A549 (cell line): ENCODE data around the gene CD200R1. TPM values are rescaled to one million over a fixed set of nuclear protein-coding genes. Genes with fewer than 3 reads are reported as not detected.

Experiments
- ATAC-seq, 2 experiments: fragments of 200-7000 bp in 1 of 2; fragments of >200 bp in 1 of 2; cut with Nextera tagmentation in 1 of 2; cut with Tn5 transposase in 1 of 2; 3 replicates each; pipeline versions ENCODE4 v1.8.0 to v1.9.1; 2018 to 2020; ENCODE audit warnings: mild to moderate bottlenecking in 1 of 2, moderate library complexity in 1 of 2
- CTCF ChIA-PET: fragments of 300-600 bp; sonication (Branson Sonifier 250); formaldehyde crosslinking; extraction: SDS; loops from one replicate; lab custom pipeline; 2021; ENCODE audit warnings: antibody characterized with exemption, inconsistent platforms; lab: Yijun Ruan, JAX
- POLR2A ChIA-PET: fragments of 350-600 bp; formaldehyde crosslinking; extraction: SDS; loops from one replicate; lab custom pipeline; 2021; ENCODE audit warnings: antibody characterized with exemption, inconsistent platforms; lab: Yijun Ruan, JAX
- DNase-seq, 2 experiments: peaks; one replicate each; pipeline versions ENCODE4 v3.0.0 to v3.0.0-alpha.2; 2011 to 2016; ENCODE audit warnings: low read depth in 1 of 2, low spot score in 1 of 2
- FAIRE-seq: peaks from 2 replicates; lab custom pipeline; 2011; peaks lifted over from hg19 to GRCh38; lab: Jason Lieb, UNC
- H3K27ac ChIP-seq, 2 experiments: fragments of >200 bp; sonication (Bioruptor Twin); formaldehyde crosslinking; 3 replicates each; pipeline ENCODE4 v1.5.1; 2016 to 2017
- H3K4me1 ChIP-seq: fragments of >200 bp; sonication (Bioruptor Twin); formaldehyde crosslinking; 3 replicates; pipeline ENCODE4 v1.6.1; 2016
- H3K4me2 ChIP-seq: fragments of >200 bp; sonication (Bioruptor Twin); formaldehyde crosslinking; 3 replicates; pipeline ENCODE4 v1.6.1; 2016
- H3K4me3 ChIP-seq: fragments of >200 bp; sonication (Bioruptor Twin); formaldehyde crosslinking; 3 replicates; pipeline ENCODE4 v1.5.1; 2016
- H3K9me3 ChIP-seq: fragments of >200 bp; sonication (Bioruptor Twin); formaldehyde crosslinking; 3 replicates; pipeline ENCODE4 v1.6.1; 2016
- CHD4 ChIP-seq: fragments of 200-600 bp; sonication (generic); IDR thresholded peaks from 2 replicates; pipeline ENCODE4 v1.6.1; 2016; ENCODE audit warnings: antibody characterized with exemption, mild to moderate bottlenecking, borderline replicate concordance
- EHF ChIP-seq: fragments of 250-450 bp; sonication (Bioruptor Pico); IDR thresholded peaks from 2 replicates; pipeline ENCODE4 v1.5.0; 2020; ENCODE audit warnings: mild to moderate bottlenecking
- EHMT2 ChIP-seq: fragments of 200-600 bp; sonication (generic); IDR thresholded peaks from 2 replicates; pipeline ENCODE4 v1.6.1; 2016; ENCODE audit warnings: antibody characterized with exemption, low read depth, mild to moderate bottlenecking, moderate library complexity
- FOSB ChIP-seq: fragments of 250-450 bp; sonication (Bioruptor Pico); IDR thresholded peaks from 2 replicates; pipeline ENCODE4 v1.5.0; 2020; ENCODE audit warnings: mild to moderate bottlenecking, moderate library complexity
- GATA3 ChIP-seq: IDR thresholded peaks from 2 replicates; pipeline ENCODE4 v1.6.1; 2012; ENCODE audit warnings: borderline replicate concordance
- HDAC2 ChIP-seq: fragments of 200-600 bp; sonication (generic); IDR thresholded peaks from 2 replicates; pipeline ENCODE4 v1.6.1; 2016
- HOXB13 ChIP-seq: fragments of 250-450 bp; sonication (Bioruptor Pico); IDR thresholded peaks from 2 replicates; pipeline ENCODE4 v1.5.0; 2020; ENCODE audit warnings: low read depth, mild to moderate bottlenecking, moderate library complexity
- HOXB5 ChIP-seq: fragments of 250-450 bp; sonication (Bioruptor Pico); IDR thresholded peaks from 2 replicates; pipeline ENCODE4 v1.5.0; 2020; ENCODE audit warnings: mild to moderate bottlenecking, moderate library complexity
- KDM5A ChIP-seq: fragments of 200-600 bp; sonication (generic); IDR thresholded peaks from 2 replicates; pipeline ENCODE4 v1.6.1; 2016; ENCODE audit warnings: antibody characterized with exemption, mild to moderate bottlenecking
- MAFK ChIP-seq: fragments of 450-650 bp; IDR thresholded peaks from 2 replicates; pipeline ENCODE4 v1.6.1; 2014; ENCODE audit not compliant: partially characterized antibody
- MAZ ChIP-seq: fragments of 150-350 bp; IDR thresholded peaks from 2 replicates; pipeline ENCODE4 v1.6.1; 2014; ENCODE audit warnings: antibody characterized with exemption, low read depth, low read length, borderline replicate concordance
- NFE2L2 ChIP-seq: fragments of 150-350 bp; conservative IDR thresholded peaks from 2 replicates; pipeline ENCODE4 v1.6.1; 2014; ENCODE audit warnings: low read length
- NR3C1 ChIP-seq: fragments of >200 bp; sonication (Bioruptor Twin); formaldehyde crosslinking; IDR thresholded peaks from 3 replicates; pipeline ENCODE4 v1.6.1; 2017
- PHF8 ChIP-seq: fragments of 200-600 bp; sonication (generic); IDR thresholded peaks from 2 replicates; pipeline ENCODE4 v1.6.1; 2016; ENCODE audit warnings: low read depth, mild to moderate bottlenecking, antibody characterized with exemption, moderate library complexity, borderline replicate concordance
- POLR2AphosphoS2 ChIP-seq: conservative IDR thresholded peaks from 2 replicates; pipeline ENCODE4 v1.6.1; 2012; ENCODE audit warnings: low read length, improper control_type of control experiment, inconsistent platforms
- RAD21 ChIP-seq, 2 experiments: fragments of >200 bp in 1 of 2; sonication (Bioruptor Twin) in 1 of 2; formaldehyde crosslinking in 1 of 2; IDR thresholded peaks in 1 of 2; conservative IDR thresholded peaks in 1 of 2; 2 replicates in 1 of 2; 3 replicates in 1 of 2; pipeline ENCODE4 v1.6.1; 2012 to 2018; ENCODE audit warnings: inconsistent platforms in 1 of 2
- RARB ChIP-seq: fragments of 250-450 bp; sonication (Bioruptor Pico); IDR thresholded peaks from 2 replicates; pipeline ENCODE4 v1.8.0; 2021; ENCODE audit warnings: mild to moderate bottlenecking, moderate library complexity
- RCOR1 ChIP-seq: fragments of 150-350 bp; IDR thresholded peaks from 2 replicates; pipeline ENCODE4 v1.6.1; 2014; ENCODE audit warnings: antibody characterized with exemption, low read length, low read depth
- SMC3 ChIP-seq: fragments of >200 bp; sonication (Bioruptor Twin); formaldehyde crosslinking; IDR thresholded peaks from 3 replicates; pipeline ENCODE4 v1.6.1; 2018; ENCODE audit warnings: inconsistent platforms
- SREBF2 ChIP-seq: fragments of 450-650 bp; IDR thresholded peaks from 2 replicates; pipeline ENCODE4 v1.6.1; 2014; ENCODE audit warnings: mild to moderate bottlenecking, moderate library complexity
- ZC3H11A ChIP-seq: fragments of 450-650 bp; IDR thresholded peaks from 2 replicates; pipeline ENCODE4 v1.6.1; 2014; ENCODE audit warnings: antibody characterized with exemption, mild to moderate bottlenecking
- ZFP36 ChIP-seq: fragments of 450-650 bp; IDR thresholded peaks from 2 replicates; pipeline ENCODE4 v1.6.1; 2014; ENCODE audit warnings: borderline replicate concordance; ENCODE audit not compliant: partially characterized antibody
- WGBS: methylation state at CpG from one replicate; pipeline ENCODE4 v1.1.6; 2017; ENCODE audit errors: missing lambda C conversion rate; 5-methylcytosine and 5-hydroxymethylcytosine counted together
- polyA plus RNA-seq, 4 experiments: library from polyadenylated mRNA; depleted of rRNA in 3 of 4; stranded (reverse); fragments of >200 nt; fragmentation: RNase III in 1 of 4; extraction: RNeasy Plus Mini Kit Qiagen cat#74134 plus additional on column Dnase treatment in 1 of 4; gene quantifications; 2 replicates in 3 of 4; 3 replicates in 1 of 4; pipeline ENCODE4 v1.2.3, GENCODE V29; 2011 to 2017
- TF ChIP-seq, protein P1 (sequence below): fragments of >200 bp; sonication (Bioruptor Twin); formaldehyde crosslinking; IDR thresholded peaks from 3 replicates; pipeline ENCODE4 v1.6.1; 2016
- TF ChIP-seq, protein P2 (sequence below): fragments of 250-450 bp; sonication (Bioruptor Pico); IDR thresholded peaks from 2 replicates; pipeline ENCODE4 v1.5.0; 2020; ENCODE audit warnings: low read depth, mild to moderate bottlenecking, moderate library complexity
- TF ChIP-seq, protein P3 (sequence below): fragments of >200 bp; sonication (Bioruptor Twin); formaldehyde crosslinking; IDR thresholded peaks from 2 replicates; pipeline ENCODE4 v1.6.1; 2016

Gene CD200R1
- polyA plus RNA-seq, 2 of the 4 experiments (the other 2 are of a cell fraction), result 0.08 to 0.12 TPM

GRCh38 chr3:112967828-112968227 is 7.1 kb downstream of the CD200R1 start:
- TF ChIP-seq RAD21 (conservative IDR thresholded peaks at IDR 0.05 in 1 of 2, IDR thresholded peaks at IDR 0.05 in 1 of 2), result no peak
- TF ChIP-seq ZFP36, result no peak
- no peak for TF ChIP-seq FOSB (CRISPR knock-in tag)
- TF ChIP-seq KDM5A, result no peak
- no peak for TF ChIP-seq RCOR1
- TF ChIP-seq NR3C1, result no peak
- no peak for TF ChIP-seq NFE2L2
- no peak for TF ChIP-seq EHMT2
- no peak for TF ChIP-seq RARB
- no peak for TF ChIP-seq EHF (CRISPR knock-in tag)
- no peak for TF ChIP-seq SMC3
- TF ChIP-seq PHF8, result no peak
- TF ChIP-seq, protein P1, sequence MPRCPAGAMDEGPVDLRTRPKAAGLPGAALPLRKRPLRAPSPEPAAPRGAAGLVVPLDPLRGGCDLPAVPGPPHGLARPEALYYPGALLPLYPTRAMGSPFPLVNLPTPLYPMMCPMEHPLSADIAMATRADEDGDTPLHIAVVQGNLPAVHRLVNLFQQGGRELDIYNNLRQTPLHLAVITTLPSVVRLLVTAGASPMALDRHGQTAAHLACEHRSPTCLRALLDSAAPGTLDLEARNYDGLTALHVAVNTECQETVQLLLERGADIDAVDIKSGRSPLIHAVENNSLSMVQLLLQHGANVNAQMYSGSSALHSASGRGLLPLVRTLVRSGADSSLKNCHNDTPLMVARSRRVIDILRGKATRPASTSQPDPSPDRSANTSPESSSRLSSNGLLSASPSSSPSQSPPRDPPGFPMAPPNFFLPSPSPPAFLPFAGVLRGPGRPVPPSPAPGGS, result no peak
- TF ChIP-seq ZC3H11A, result no peak
- Histone ChIP-seq H3K4me2 (no peak overlapping the region), H3K4me1 (peaks cover 4% of the 10 kb centered on the region; the same call in 1 of the 3 replicates), H3K9me3 (0 out of 3 replicates have a peak, but pooled peaks cover 7% of the 10 kb centered on the region), H3K4me3 (no peak overlapping the region), H3K27ac (no peak overlapping the region)
- DNase-seq (no peak), ATAC-seq (no peak), FAIRE-seq (no peak)
- ChIA-PET CTCF (interaction anchor here (1.0 to 4.8 kb wide), 5 partner anchors 11 to 325 kb away, joined by 3 to 27 read pairs (median 3); no protein-coding TSS in a partner anchor), POLR2A (no interaction called here)
- WGBS, result 17% methylated on average over 1 of the region's 1 CpG

DNA sequence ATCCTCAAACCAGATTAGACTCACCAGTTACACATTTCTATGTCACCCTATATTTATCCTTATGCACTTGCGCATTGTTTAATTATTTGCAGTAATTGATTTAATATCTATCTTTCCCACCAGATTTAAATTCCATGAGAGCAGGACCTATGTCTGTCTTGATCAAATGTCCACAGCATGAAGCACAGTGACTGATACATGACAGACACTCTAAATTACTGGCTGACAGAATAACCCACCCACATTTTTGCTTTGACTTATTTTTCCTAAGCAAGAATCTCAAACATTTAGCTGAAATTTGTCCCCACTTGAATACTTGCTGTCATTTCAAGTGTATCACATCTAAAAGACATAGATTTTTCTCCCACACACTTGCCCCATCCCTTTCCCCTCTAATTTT is 7.5 kb downstream of the CD200R1 start:
- Histone ChIP-seq H3K27ac (no peak overlapping the region), H3K9me3 (0 out of 3 replicates have a peak, but pooled peaks cover 11% of the 10 kb centered on the region), H3K4me3 (no peak overlapping the region), H3K4me2 (no peak overlapping the region), H3K4me1 (peaks cover 4% of the 10 kb centered on the region; the same call in 1 of the 3 replicates)
- TF ChIP-seq, protein P2, sequence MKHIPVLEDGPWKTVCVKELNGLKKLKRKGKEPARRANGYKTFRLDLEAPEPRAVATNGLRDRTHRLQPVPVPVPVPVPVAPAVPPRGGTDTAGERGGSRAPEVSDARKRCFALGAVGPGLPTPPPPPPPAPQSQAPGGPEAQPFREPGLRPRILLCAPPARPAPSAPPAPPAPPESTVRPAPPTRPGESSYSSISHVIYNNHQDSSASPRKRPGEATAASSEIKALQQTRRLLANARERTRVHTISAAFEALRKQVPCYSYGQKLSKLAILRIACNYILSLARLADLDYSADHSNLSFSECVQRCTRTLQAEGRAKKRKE (CRISPR knock-in tag), result no peak
- TF ChIP-seq HOXB13 (CRISPR knock-in tag), result no peak
- TF ChIP-seq MAFK, result no peak
- TF ChIP-seq HDAC2, result no peak
- TF ChIP-seq PHF8, result no peak
- TF ChIP-seq, protein P3, sequence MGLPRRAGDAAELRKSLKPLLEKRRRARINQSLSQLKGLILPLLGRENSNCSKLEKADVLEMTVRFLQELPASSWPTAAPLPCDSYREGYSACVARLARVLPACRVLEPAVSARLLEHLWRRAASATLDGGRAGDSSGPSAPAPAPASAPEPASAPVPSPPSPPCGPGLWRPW, result no peak
- no peak for TF ChIP-seq ZC3H11A
- no peak for TF ChIP-seq MAZ
- no peak for TF ChIP-seq NFE2L2
- TF ChIP-seq HOXB5 (CRISPR knock-in tag), result no peak
- no peak for TF ChIP-seq SREBF2
- TF ChIP-seq POLR2AphosphoS2, result no peak
- no peak for TF ChIP-seq GATA3
- no peak for TF ChIP-seq RCOR1
- no peak for TF ChIP-seq CHD4
- TF ChIP-seq FOSB (CRISPR knock-in tag), result no peak
- WGBS, result 97% methylated on average over 1 of the region's 1 CpG
- no peak for DNase-seq
- no peak for FAIRE-seq
- CTCF ChIA-PET, result interaction anchor here (1.0 to 4.8 kb wide), 6 partner anchors 12 to 325 kb away, joined by 3 to 27 read pairs (median 4); no protein-coding TSS in a partner anchor
- POLR2A ChIA-PET, result no interaction called here
- ATAC-seq, result no peak
